GM18508 (cell line): ENCODE measurements around the gene EPHB3.

Experiments used
- ATAC-seq: cut with Tn5 transposase; IDR thresholded peaks from one replicate; pipeline ENCODE4 v1.9.1; 2021; ENCODE audit warnings: moderate number of reproducible peaks; ENCODE audit not compliant: insufficient read depth, unreplicated experiment

The EPHB3 gene

GRCh38 chr3:184561061-184561912, at the start of gene EPHB3:
TSS of gene EPHB3 (plus strand) at chr3:184561785. CDS start at chr3:184562236, 451 bp downstream.
- peak; percentile 61 for ATAC-seq

GRCh38 chr3:184512621-184513020, 49.0 kb upstream of the EPHB3 start:
- ATAC-seq = no peak

DNA sequence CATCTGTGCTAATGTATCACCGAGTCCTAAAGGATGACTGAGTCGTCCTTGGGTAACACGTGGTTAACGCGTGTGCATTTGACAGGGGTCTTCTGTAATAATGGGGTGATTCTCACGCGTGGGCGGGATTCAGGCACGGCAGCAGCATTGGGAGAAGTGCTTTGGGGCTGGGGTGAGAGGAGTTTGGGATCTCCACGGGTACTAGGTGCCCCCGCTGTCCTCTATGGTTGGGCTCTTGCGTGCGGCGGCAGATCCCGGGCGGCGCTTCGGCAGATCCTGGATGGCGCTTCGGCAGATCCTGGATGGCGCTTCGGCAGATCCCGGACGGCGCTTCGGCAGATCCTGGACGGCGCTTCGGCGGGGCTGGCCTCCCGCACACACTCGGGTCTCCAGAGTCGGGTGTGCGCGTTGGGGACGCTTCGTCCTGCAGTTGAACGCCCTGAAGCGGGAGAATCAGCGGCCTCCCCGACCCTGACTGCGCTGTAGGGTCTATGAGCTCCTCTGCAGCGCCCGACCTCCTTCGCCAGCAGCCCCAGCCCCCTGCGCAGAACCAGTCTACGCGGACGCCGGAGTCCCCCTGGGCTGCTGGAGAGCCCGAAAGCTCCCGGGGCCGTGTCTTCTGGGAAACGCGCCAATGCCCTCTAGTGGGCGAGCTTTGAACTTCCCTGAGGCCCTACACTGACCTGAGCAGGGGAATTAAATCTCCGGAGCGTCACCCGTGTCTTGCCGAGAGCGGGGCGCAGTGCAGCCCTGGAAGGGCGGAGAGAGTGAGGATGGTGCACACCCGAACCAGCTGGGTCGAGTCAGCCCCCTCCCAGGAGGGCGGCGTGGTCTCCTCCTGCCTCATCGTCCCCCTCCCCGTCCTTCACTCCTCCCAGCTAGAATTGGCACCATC, 48.1 kb upstream of the EPHB3 start:
- no peak for ATAC-seq

DNA sequence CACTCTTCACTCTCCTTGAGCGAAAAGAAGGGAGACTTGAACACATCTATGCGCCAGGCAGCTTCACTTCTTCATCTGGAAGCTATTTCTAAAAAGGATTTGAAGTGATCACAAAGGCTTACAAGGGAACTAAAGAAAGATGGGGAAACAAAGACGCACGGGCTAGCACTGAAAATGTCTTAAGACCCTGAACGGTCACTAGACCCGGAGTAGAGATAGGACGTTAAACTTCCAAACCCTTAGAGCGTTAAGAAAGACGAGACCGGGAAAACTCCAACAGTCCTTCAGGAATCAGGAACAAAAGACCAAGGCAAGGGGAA, 47.5 kb upstream of the EPHB3 start:
- no peak for ATAC-seq

DNA sequence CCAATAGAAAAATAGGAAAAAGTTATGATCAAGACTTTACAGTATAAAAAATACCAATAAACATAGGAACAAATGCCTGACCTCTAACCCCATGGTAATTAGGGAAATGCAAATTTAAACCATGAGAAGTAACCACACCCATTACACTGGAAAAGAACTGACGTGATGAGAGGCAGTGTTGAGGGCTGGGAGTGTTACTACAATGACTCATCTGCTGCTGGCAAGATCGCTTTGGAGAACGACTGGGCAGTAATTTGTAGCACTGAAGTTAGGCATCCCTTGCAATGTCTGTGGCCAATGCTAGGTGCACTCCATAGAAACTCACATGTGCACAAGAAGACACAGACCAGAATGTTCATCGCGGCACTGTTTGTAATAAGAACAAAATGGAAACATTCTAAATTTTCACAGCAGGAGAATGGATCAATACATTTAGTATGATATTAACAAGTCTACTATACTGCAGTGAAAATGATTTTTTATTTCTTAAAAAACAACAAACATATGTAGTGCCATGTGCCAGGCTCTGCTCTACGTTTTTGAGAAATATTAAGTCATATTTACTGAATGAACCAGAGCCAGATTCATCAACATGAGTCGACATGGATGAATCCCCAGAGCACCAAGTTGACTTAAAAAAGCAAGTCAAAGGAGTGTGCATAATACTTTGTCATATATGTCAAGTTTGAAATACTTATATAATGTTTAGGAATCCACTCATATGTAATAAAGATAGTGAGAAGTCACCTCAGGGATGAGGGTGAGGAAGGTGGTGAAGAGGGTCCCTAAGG, 37.6 kb upstream of the EPHB3 start:
- no peak for ATAC-seq

GRCh38 chr3:184524981-184525336, 36.6 kb upstream of the EPHB3 start:
- no peak for ATAC-seq

- no peak for ATAC-seq
Observed at GRCh38 chr3:184525337-184526087, 36.1 kb upstream of the EPHB3 start.

DNA sequence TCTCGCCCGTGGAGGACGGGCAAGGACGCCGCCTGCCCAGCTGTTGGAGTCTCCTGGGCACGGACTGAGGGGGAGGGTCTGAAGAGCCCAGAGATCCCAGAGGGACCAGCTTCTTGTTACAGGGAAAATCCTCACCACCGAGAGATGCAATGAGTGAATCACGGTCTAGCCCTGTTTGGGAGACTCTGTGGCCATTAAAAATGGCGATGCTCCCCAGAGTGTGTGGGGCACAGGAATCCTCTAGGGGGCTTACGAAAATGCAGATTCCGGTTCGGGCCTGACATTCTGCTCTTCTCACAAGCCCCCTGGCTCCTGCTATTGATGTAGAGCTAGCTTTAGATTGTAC, 35.5 kb upstream of the EPHB3 start:
- no peak for ATAC-seq

DNA sequence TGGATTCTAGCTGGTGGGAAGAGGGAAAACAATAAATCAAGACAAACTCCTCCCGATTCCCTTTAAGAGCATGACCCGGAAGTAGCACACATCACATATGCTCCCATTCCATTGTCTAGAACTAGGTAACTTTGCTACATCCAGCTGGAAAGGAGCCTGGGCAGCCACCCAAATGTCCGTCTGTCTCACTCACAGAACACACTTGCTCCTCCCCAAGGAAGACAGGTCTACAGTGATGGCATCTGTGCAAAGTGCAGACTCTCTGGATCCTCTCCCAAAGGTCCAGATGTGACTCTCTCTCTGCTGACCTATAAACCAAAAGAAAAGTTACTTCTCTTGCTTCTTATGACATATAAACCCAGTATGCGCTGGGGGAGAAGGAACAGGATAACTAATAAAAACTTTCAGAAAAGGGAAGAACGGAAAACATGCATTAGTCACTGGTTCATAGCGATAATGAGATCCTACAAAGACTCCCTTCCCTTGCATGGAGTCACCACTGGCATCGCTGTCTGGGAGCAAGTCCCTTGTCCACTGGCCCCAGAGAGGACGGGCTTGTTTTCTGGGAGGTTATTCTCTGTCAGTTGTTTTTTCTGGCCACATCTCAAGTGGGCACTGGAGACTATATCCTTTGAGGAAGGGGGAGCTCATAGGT, 29.8 kb upstream of the EPHB3 start:
- no peak for ATAC-seq

- no peak for ATAC-seq
Observed at GRCh38 chr3:184532940-184533732, 28.4 kb upstream of the EPHB3 start.

DNA sequence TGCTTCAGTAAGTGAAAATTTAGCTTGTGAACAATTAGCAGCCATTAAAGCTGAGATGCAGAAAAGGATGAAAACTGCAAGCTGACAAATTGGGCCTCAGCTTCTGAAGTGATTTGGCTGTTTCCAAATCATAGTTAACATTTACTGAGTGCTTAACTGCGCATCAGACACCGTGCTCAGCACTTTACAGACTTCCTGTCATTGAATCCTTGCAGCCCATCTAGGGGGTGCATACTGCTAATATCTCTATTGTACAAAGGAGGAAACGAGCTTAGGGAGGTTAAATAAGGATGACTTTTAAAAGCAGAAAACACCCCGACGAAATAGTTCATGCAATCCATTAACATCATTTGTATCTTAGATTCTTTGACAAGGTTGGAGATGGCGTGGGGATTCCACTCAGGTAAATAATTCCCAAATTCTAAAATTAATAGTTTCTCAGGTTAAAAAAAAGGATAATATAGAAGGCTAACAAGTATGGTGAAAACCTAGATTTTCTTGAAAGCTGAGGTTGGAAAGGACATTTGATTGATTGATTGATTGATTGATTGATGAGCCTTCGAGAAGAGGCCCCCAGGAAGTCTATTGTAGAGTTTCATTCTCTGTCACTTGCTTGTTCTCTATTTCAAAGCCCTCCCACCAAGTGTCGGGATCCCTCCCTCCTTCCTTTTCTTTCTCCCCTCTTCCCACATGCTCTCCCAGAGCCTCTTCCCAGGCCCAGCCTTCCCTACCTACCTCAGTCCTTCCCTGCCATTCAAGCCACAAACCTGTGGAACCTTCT, 23.5 kb upstream of the EPHB3 start:
- no peak for ATAC-seq

DNA sequence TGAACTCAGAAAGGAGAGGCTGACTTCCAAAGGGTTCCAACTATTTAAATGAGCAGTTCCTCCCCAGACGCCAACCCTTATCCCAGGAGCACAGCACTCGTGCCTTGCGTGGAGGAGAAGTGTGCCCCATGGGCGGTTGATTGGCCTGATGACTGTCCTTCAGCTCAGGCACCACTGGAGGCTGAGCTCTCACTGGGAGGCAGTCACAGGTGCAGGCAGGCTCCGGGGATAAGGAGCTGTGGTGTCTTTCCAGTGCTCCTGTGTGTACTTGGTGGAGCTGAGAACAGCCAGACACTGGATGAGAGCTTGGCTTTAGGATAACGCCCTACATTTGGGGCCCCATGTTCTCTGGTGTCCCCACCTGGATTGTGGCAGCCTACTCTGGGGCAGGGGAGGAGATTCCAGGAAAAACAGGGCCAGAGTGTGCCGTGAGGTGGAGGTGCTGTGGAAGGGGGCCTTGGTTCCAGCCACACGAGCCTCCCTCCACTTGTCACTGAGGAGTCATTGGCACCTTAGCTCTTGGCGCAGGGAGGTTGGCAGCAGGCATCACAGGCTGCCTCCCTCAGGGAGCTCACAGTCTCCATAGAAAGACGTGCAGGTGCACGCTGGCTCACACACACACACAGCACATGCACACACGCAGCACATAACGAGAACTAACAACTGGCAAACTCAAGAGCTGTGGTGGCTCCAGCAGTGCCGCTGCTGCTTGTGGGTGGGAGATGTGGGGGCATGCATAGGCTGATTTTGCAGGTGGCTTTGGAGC, 22.7 kb upstream of the EPHB3 start:
- ATAC-seq = no peak

- no peak for ATAC-seq
Observed at GRCh38 chr3:184539801-184540435, 21.7 kb upstream of the EPHB3 start.

DNA sequence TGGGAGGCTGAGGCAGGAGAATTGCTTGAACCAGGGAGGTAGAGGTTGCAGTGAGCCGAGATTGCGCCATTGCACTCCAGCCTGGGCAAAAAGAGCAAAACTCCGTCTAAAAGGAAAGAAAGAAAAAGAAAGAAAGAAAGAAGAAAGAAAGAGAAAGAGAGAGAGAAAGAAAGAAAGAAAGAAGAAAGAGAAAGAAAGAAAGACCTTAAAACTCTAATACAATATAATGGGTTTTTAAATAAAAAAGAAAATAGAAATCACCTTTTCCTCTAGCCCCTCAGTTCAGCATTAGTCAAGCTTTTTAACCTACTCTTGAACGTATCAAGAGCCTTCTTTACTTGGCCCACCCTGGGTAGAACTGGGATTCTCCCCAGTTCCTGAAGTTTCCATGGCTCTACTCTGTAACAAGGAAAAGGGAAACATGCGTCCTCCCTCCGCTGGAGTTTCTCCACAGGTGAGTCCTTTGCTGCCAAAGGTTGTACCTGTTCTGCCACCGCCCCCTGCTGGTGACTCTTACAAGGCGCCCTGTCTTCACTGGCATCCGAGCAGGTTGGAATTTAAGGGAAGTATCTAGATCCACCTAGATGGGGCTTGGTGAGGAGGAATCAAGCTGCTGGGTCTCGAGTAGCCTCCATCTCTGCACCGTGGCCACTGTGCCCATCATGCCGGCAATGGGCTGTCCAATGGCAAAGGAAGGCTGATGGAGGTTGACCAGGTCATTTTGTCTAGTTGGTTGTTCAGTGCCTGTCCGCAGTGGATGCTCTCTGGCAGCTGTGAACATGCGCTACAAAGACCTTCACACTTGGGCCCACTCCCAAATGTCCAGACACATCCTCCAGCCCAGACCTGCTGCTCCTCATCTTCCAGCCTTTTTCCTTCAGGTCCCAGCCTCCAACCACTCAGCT, 20.6 kb upstream of the EPHB3 start:
- ATAC-seq = no peak

DNA sequence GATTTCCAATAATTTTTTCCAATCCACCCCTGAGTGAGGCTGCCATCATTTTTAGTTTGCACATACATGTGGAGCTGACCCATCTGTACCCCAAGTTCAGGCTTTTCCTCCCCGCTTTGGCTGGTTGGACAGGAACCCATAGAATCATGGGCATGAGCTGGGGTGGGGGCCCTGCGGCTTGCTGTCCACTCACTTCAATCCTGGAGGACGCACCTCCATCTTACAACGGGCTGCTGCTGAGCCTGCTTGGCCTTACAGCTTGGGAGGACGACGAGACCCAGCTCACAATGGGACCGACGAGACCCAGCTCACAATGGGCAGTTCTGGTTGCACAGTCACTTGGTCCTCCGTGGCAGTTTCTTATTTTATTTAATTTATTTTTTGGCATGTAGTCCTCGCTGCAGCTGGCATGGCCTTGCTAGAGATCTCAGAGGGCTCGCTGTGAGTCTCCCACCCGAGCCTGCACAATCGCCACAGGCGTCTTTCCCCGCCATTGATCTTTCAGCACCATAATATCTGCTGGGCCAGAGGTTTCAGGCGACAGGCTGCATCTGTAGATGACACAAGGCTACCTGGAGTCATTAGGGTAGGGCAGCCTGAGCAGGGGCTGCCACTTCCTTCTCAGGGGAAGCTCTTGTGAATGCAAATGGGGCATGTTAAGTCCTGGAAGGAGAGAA, 19.6 kb upstream of the EPHB3 start:
- no peak for ATAC-seq
